H1 (cell line): ENCODE data around the gene MYH16. TPM values are rescaled to one million over a fixed set of nuclear protein-coding genes. Genes with fewer than 3 reads are reported as not detected.
"Not testable (repeated sequence)": the region's sequence is repeated elsewhere in the genome, so short reads cannot be mapped to it uniquely, and the experiment has no call there.

Experiments used
- CTCF ChIA-PET: fragments of 300-600 bp; sonication (Branson Sonifier 250); formaldehyde crosslinking; loops from one replicate; lab custom pipeline; 2021; ENCODE audit not compliant: partially characterized antibody; lab: Charles Lee
- POLR2A ChIA-PET: fragments of 300-600 bp; sonication (Branson Sonifier 250); formaldehyde crosslinking; loops from one replicate; lab custom pipeline; 2021; ENCODE audit warnings: inconsistent platforms; ENCODE audit not compliant: partially characterized antibody; lab: Charles Lee
- DNase-seq, 2 experiments: peaks; one replicate each; pipeline versions ENCODE4 v3.0.0 to v3.0.0-alpha.2; 2010 to 2022; ENCODE audit warnings: low spot score in 2 of 2, low read depth in 1 of 2, mixed read lengths in 1 of 2
- FAIRE-seq: peaks from 2 replicates; lab custom pipeline; 2011; peaks lifted over from hg19 to GRCh38; lab: Jason Lieb, UNC
- H2AFZ ChIP-seq: 2 replicates; pipeline ENCODE4 v1.8.1; 2012; ENCODE audit warnings: low read length, inconsistent platforms
- H2AK5ac ChIP-seq: 2 replicates; pipeline ENCODE4 v1.6.1; 2013; ENCODE audit warnings: low read depth, low read length
- H2BK120ac ChIP-seq: replicated peaks from 2 replicates; pipeline ENCODE3; 2013; ENCODE audit warnings: low read depth, low read length, inconsistent platforms
- H2BK12ac ChIP-seq: 2 replicates; pipeline ENCODE4 v1.6.1; 2013; ENCODE audit warnings: low read depth, low read length
- H2BK15ac ChIP-seq: 2 replicates; pipeline ENCODE4 v1.6.1; 2013; ENCODE audit warnings: low read length
- H2BK20ac ChIP-seq: 2 replicates; pipeline ENCODE4 v1.6.1; 2013; ENCODE audit warnings: low read length
- H2BK5ac ChIP-seq: 2 replicates; pipeline ENCODE4 v1.6.1; 2013; ENCODE audit warnings: low read depth, low read length
- H3K14ac ChIP-seq: 2 replicates; pipeline ENCODE4 v1.6.1; 2013; ENCODE audit warnings: inconsistent platforms; ENCODE audit not compliant: insufficient read length
- H3K18ac ChIP-seq: 2 replicates; pipeline ENCODE4 v1.6.1; 2013; ENCODE audit warnings: low read length; ENCODE audit errors: extremely low read depth
- H3K23ac ChIP-seq: 2 replicates; pipeline ENCODE4 v1.6.1; 2013; ENCODE audit warnings: inconsistent platforms; ENCODE audit not compliant: insufficient read length
- H3K23me2 ChIP-seq: 2 replicates; pipeline ENCODE4 v1.6.1; 2013; ENCODE audit warnings: low read depth, low read length
- H3K27ac ChIP-seq: 2 replicates; pipeline ENCODE4 v1.6.1; 2011; ENCODE audit warnings: low read depth, low read length, inconsistent platforms
- H3K27me3 ChIP-seq, 4 experiments: replicated peaks in 1 of 4; 1 replicate in 1 of 4; 2 replicates in 3 of 4; pipeline versions ENCODE4 v1.6.1 to v1.8.1; 2011 to 2013; ENCODE audit warnings: low read length in 3 of 4, mild to moderate bottlenecking in 3 of 4, inconsistent platforms in 2 of 4, mixed read lengths in 2 of 4, moderate library complexity in 1 of 4; ENCODE audit not compliant: control insufficient read depth in 3 of 4, insufficient read depth in 3 of 4; ENCODE audit errors: extremely low read depth in 1 of 4
- H3K36me3 ChIP-seq, 4 experiments: 2 replicates each; pipeline versions ENCODE4 v1.6.1 to v1.8.1; 2011 to 2013; ENCODE audit warnings: mild to moderate bottlenecking in 4 of 4, low read length in 3 of 4, moderate library complexity in 2 of 4, control low read depth in 1 of 4, inconsistent platforms in 1 of 4; ENCODE audit not compliant: insufficient read depth in 4 of 4, control insufficient read depth in 2 of 4
- H3K4ac ChIP-seq: replicated peaks from 2 replicates; pipeline ENCODE3; 2013; ENCODE audit warnings: low read length, low read depth, mixed read lengths, inconsistent platforms; ENCODE audit not compliant: insufficient read length
- H3K4me1 ChIP-seq, 4 experiments: replicated peaks in 1 of 4; 1 replicate in 1 of 4; 2 replicates in 3 of 4; pipeline versions ENCODE4 v1.6.1 to v1.8.1; 2011 to 2013; ENCODE audit warnings: low read length in 3 of 4, inconsistent platforms in 2 of 4, mixed read lengths in 1 of 4; ENCODE audit not compliant: insufficient read depth in 4 of 4, control insufficient read depth in 3 of 4
- H3K4me2 ChIP-seq, 2 experiments: 2 replicates each; pipeline versions ENCODE4 v1.6.1 to v1.8.1; 2011 to 2013; ENCODE audit warnings: low read depth in 2 of 2, low read length in 2 of 2, control low read depth in 1 of 2, inconsistent platforms in 1 of 2, mild to moderate bottlenecking in 1 of 2; ENCODE audit not compliant: insufficient read depth in 1 of 2
- H3K4me3 ChIP-seq, 4 experiments: fragments of 200-600, 300-600 bp in 1 of 4; sonication (generic), shearing (Covaris generic), sonication (Bioruptor Twin) in 1 of 4; 2 replicates each; pipeline versions ENCODE4 v1.5.1 to v1.8.1; 2011 to 2016; ENCODE audit warnings: low read length in 4 of 4, low read depth in 3 of 4, control low read depth in 2 of 4, inconsistent platforms in 2 of 4, mild to moderate bottlenecking in 2 of 4, mixed read lengths in 1 of 4, moderate library complexity in 1 of 4; ENCODE audit not compliant: insufficient read depth in 2 of 4; ENCODE audit errors: extremely low read depth in 1 of 4
- H3K56ac ChIP-seq: replicated peaks from 2 replicates; pipeline ENCODE3; 2013; ENCODE audit warnings: low read depth, mild to moderate bottlenecking, mixed read lengths, low read length, inconsistent platforms; ENCODE audit not compliant: insufficient read length
- H3K79me1 ChIP-seq: 2 replicates; pipeline ENCODE4 v1.6.1; 2013; ENCODE audit warnings: low read depth, low read length, control low read depth
- H3K79me2 ChIP-seq, 2 experiments: 2 replicates each; pipeline versions ENCODE4 v1.6.1 to v1.8.1; 2012 to 2013; ENCODE audit warnings: low read length in 2 of 2, mild to moderate bottlenecking in 2 of 2, inconsistent platforms in 1 of 2; ENCODE audit not compliant: insufficient read depth in 2 of 2, control insufficient read depth in 1 of 2
- H3K9ac ChIP-seq, 4 experiments: replicated peaks in 1 of 4; 1 replicate in 1 of 4; 2 replicates in 3 of 4; pipeline versions ENCODE4 v1.6.1 to v1.8.1; 2011 to 2013; ENCODE audit warnings: low read depth in 3 of 4, low read length in 3 of 4, control low read depth in 2 of 4, mild to moderate bottlenecking in 2 of 4, moderate library complexity in 2 of 4, inconsistent platforms in 1 of 4; ENCODE audit errors: extremely low read depth in 1 of 4
- H3K9me3 ChIP-seq, 2 experiments: 2 replicates each; pipeline versions ENCODE4 v1.6.1 to v1.8.1; 2012 to 2013; ENCODE audit warnings: mild to moderate bottlenecking in 2 of 2, moderate library complexity in 2 of 2, control low read depth in 1 of 2, inconsistent platforms in 1 of 2, low read depth in 1 of 2, low read length in 1 of 2, mixed read lengths in 1 of 2; ENCODE audit not compliant: insufficient read depth in 2 of 2
- H4K20me1 ChIP-seq, 2 experiments: replicated peaks in 1 of 2; 2 replicates each; pipeline versions ENCODE3 to v1.8.1; 2011 to 2013; ENCODE audit warnings: inconsistent platforms in 2 of 2, low read length in 2 of 2, mild to moderate bottlenecking in 1 of 2; ENCODE audit not compliant: insufficient read depth in 2 of 2, control insufficient read depth in 1 of 2
- H4K5ac ChIP-seq: 2 replicates; pipeline ENCODE4 v1.6.1; 2013; ENCODE audit warnings: low read length, low read depth, mixed read lengths, inconsistent platforms; ENCODE audit not compliant: insufficient read length
- H4K8ac ChIP-seq: 2 replicates; pipeline ENCODE4 v1.8.0; 2013; ENCODE audit warnings: mild to moderate bottlenecking, moderate library complexity, low read length, inconsistent platforms; ENCODE audit not compliant: insufficient read depth; ENCODE audit errors: extremely low read depth
- H4K91ac ChIP-seq: replicated peaks from 2 replicates; pipeline ENCODE3; 2013; ENCODE audit warnings: low read length, mixed read lengths, inconsistent platforms; ENCODE audit not compliant: insufficient read length
- FOSL1 ChIP-seq: IDR thresholded peaks from 2 replicates; pipeline ENCODE4 v1.6.1; 2011; ENCODE audit warnings: mild to moderate bottlenecking, low read depth, low read length, moderate library complexity; ENCODE audit not compliant: insufficient read depth
- GABPA ChIP-seq: IDR thresholded peaks from 2 replicates; pipeline ENCODE4 v1.6.1; 2011; ENCODE audit warnings: mild to moderate bottlenecking, low read length, moderate library complexity, borderline replicate concordance; ENCODE audit not compliant: insufficient read depth
- KDM4A ChIP-seq: IDR thresholded peaks from one replicate; pipeline ENCODE4 v1.7.1; 2012; ENCODE audit warnings: low read depth, mild to moderate bottlenecking, moderate library complexity, low read length, inconsistent platforms; ENCODE audit not compliant: severe bottlenecking
- TBP ChIP-seq: IDR thresholded peaks from 2 replicates; pipeline ENCODE4 v1.6.1; 2011; ENCODE audit warnings: low read depth, low read length, improper control_type of control experiment
- TEAD4 ChIP-seq: IDR thresholded peaks from 2 replicates; pipeline ENCODE4 v1.6.1; 2012; ENCODE audit warnings: low read depth, low read length, inconsistent platforms, mixed read lengths
- YY1 ChIP-seq: IDR thresholded peaks from 2 replicates; pipeline ENCODE4 v1.6.1; 2011; ENCODE audit warnings: low read depth, mild to moderate bottlenecking, low read length
- WGBS, 2 experiments: shearing (Covaris generic) in 1 of 2; methylation state at CpG; one replicate each; pipeline versions ENCODE4 v1.1.6 to v1.1.7; 2013 to 2015; ENCODE audit warnings: low lambda C conversion rate in 2 of 2, mixed read lengths in 2 of 2, inconsistent platforms in 1 of 2, low coverage in 1 of 2, missing lambda C conversion rate in 1 of 2; ENCODE audit not compliant: insufficient replicate concordance in 2 of 2, insufficient coverage in 1 of 2, insufficient read length in 1 of 2; ENCODE audit errors: extremely low coverage in 1 of 2, missing lambda C conversion rate in 1 of 2; 5-methylcytosine and 5-hydroxymethylcytosine counted together
- polyA plus RNA-seq, 7 experiments: library from polyadenylated mRNA; depleted of rRNA in 3 of 7; stranded (reverse) in 5 of 7; unstranded in 2 of 7; fragments of >200 nt in 5 of 7; fragments of 200-250 nt in 2 of 7; gene quantifications; 1 replicate in 5 of 7; 2 replicates in 1 of 7; 4 replicates in 1 of 7; pipeline versions ENCODE4 v1.2.1 to v1.2.3, GENCODE V29; 2011 to 2013; ENCODE audit warnings: missing spikeins in 2 of 7, mixed read lengths in 2 of 7
- total RNA-seq: library from RNA; stranded (reverse); fragmentation: NEBNext Ultra II Directional; extraction: Animal tissue kit (Norgen Biotek cat#: 25700); gene quantifications from 2 replicates; pipeline ENCODE4 v1.2.1, GENCODE V29; 2021
- TF ChIP-seq, protein P1 (sequence below): IDR thresholded peaks from 2 replicates; pipeline ENCODE4 v1.6.1; 2011; ENCODE audit warnings: low read length, improper control_type of control experiment

The MYH16 gene
- total and polyA plus RNA-seq, 2 of the 8 experiments (the other 6 are each of a cell fraction or from before 2014, with no cell fraction given) = not detected

DNA sequence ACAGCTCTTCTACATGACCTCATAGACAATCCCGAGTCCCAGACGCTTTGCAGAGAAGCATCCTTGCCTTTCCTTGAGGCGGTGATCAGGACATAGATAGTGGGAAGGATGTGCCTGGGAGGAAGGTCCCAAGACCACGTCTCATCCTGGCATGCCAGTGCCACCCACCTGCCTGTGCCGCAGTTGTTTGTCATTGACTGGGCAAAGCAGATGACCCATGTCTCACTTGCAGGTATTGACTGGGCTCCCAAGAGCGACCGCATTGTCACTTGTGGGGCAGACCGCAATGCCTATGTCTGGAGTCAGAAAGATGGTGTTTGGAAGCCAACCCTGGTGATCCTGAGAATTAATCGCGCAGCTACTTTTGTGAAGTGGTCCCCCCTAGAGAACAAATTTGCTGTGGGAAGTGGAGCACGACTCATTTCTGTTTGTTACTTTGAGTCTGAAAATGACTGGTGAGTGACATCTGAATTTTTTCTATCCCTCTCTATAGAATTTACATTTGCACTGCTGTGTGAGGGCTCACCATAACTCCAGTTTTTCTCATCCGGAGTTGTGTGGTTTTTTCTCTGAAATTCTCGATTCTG, 71.5 kb downstream of the MYH16 start (continued):
- TF ChIP-seq, protein P1, sequence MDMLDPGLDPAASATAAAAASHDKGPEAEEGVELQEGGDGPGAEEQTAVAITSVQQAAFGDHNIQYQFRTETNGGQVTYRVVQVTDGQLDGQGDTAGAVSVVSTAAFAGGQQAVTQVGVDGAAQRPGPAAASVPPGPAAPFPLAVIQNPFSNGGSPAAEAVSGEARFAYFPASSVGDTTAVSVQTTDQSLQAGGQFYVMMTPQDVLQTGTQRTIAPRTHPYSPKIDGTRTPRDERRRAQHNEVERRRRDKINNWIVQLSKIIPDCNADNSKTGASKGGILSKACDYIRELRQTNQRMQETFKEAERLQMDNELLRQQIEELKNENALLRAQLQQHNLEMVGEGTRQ = no peak
- TF ChIP-seq FOSL1 = no peak
- no peak for TF ChIP-seq TEAD4
- TF ChIP-seq YY1 = no peak
- TF ChIP-seq GABPA = no peak
- no peak for TF ChIP-seq TBP
- TF ChIP-seq KDM4A = no peak
- TF ChIP-seq, all 59 proteins: peak for 0

GRCh38 chr7:99350641-99351040, 78.0 kb downstream of the MYH16 start:
- H2BK20ac ChIP-seq, H3K27me3 ChIP-seq, H3K9me3 ChIP-seq, H3K56ac ChIP-seq, H3K4me3 ChIP-seq, FAIRE-seq, H3K9ac ChIP-seq, H2BK5ac ChIP-seq, H4K8ac ChIP-seq, H2BK120ac ChIP-seq, H3K4ac ChIP-seq, H3K79me1 ChIP-seq, H3K79me2 ChIP-seq, H3K4me1 ChIP-seq, H3K14ac ChIP-seq, DNase-seq, H3K4me2 ChIP-seq, H2BK15ac ChIP-seq, H3K18ac ChIP-seq, H2AFZ ChIP-seq, H2BK12ac ChIP-seq, H3K23me2 ChIP-seq, H4K20me1 ChIP-seq, H4K5ac ChIP-seq, H2AK5ac ChIP-seq, H3K23ac ChIP-seq, H3K27ac ChIP-seq, H4K91ac ChIP-seq: not testable (repeated sequence)
- 100% methylated on average over 2 of the region's 3 CpGs; no CpG with 5 or more reads in 1 of the 2 experiments for WGBS, 2 experiments
- POLR2A ChIA-PET = interaction anchor here (0.6 to 0.9 kb wide), 2 partner anchors 43 to 86 kb away, joined by 3 read pairs; no protein-coding TSS in a partner anchor
- H3K36me3 ChIP-seq = peaks cover 2 to 27% (median 15%) of the 10 kb centered on the region in 4 experiments
- CTCF ChIA-PET = interaction anchor here (0.9 to 1.1 kb wide), 2 partner anchors 14 to 57 kb away, joined by 3 read pairs; no protein-coding TSS in a partner anchor
